CD4-positive, alpha-beta T cell treated with Interleukin-15 for 1 hour (primary cell): ENCODE data around the gene LY6G6D.

ENCODE experiments used
- DNase-seq: peaks from one replicate; pipeline ENCODE4 v3.0.0-alpha.2; 2020

Gene LY6G6D

DNA sequence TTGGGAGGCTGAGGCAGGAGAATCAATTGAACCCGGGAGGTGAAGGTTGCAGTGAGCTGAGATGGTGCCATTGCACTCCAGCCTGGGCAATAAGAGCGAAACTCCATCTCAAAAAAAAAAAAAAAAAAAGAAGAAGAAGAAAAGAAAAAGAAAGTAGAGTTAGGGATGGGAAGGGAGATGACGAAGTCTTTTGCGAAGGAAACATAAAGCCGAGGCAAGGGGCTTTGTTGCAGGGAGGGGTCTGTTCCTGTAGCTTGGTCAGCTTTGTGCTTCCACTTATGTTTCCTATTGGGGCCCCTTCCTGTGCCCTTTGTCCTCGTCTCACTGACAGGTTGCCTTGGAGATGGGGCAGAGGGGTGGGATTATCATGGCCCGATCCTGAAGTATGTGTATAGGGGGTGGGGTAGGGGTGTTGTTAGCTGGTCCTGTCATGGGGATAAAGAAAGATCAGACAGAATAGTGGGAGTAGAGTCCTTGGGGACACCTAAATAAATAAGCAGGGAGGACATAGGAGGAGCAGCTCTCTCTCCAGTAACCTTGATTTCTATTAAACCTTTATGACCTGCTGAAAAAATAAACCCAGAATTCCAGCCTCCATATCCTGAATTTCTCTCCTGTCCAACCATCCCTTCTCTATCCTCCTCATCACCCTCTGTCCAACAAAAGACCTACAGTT lies 22.3 kb downstream of the LY6G6D start:
- DNase-seq, result no peak

DNA sequence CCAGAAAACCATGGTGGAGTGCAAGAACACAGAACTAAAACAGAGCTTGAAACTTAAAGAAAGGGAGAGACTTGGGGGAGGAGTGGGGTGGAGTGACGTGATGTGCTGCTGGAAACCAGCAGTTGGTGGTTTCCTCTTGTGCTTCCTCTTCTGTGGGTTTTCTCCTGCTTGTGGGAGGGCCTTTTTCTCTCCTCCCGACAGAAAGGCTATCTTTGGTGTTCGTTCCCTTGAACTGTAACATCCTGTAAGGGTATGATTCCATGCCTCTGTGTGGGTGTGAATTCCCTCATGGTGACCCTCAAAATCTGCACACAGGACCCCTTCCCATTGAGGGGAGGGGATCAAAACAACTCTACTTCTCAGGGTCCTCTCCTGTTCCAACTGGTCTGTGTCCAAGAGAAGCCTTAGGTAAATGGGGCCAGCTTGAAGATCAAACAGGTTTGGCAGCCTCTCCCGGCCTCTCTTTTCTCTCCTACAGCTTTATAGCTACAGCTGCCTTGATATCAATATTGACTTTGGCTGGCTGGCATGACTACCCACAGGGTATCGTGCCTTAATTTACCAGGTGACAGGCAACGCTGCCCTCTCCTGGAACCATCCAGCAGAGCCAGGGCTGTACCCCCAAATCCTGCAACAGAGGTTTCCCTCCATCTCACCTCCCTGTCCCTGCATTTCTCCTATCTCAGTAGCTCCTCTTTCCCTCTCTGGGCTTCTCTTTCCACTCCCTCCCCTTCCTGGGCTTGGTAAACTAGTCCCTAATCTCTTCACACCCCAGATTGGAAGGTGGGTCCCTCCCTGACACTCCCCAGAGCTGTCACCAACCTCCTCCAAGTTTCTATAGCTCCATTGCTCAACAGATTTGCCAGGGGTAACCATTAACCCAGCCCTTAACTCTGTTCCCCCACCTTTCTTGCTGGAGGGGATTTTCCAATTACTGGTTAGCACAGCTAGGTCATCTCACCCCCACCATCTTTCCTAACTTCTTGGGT lies 23.1 kb downstream of the LY6G6D start:
- peak; percentile 82 for DNase-seq

DNA sequence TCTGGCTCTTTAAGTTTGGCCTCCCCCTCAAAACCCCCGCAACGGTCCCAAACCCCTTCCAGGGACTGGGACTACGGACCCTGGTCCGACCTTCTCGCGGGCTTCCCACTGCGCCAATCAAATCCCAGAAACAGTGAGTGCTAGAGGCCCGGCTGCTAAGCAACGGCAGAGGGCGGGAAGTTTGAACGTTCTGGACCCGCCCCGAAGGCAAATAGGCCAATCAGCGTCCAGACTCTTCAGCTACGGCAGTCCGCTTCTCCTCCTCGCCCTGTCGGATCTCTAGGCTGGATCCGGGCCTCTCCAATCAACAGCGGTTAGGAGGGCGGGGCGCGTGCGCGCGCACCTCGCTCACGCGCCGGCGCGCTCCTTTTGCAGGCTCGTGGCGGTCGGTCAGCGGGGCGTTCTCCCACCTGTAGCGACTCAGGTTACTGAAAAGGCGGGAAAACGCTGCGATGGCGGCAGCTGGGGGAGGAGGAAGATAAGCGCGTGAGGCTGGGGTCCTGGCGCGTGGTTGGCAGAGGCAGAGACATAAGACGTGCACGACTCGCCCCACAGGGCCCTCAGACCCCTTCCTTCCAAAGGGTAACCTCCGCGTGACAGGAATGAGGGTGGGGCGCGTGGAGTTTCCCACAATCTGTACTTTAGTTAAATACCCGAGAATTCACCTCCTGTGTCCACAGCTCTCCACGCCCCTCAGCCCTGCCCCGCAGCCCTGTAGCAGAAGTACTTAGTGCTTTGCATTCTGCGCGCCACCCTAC lies 24.7 kb downstream of the LY6G6D start, which contains the start of gene MSH5:
Gene MSH5, plus strand, starts transcription at position 367 of the 758 bp plus-strand sequence. CDS start 462 bp downstream, outside the sequence.
- peak; percentile 98 for DNase-seq

DNA sequence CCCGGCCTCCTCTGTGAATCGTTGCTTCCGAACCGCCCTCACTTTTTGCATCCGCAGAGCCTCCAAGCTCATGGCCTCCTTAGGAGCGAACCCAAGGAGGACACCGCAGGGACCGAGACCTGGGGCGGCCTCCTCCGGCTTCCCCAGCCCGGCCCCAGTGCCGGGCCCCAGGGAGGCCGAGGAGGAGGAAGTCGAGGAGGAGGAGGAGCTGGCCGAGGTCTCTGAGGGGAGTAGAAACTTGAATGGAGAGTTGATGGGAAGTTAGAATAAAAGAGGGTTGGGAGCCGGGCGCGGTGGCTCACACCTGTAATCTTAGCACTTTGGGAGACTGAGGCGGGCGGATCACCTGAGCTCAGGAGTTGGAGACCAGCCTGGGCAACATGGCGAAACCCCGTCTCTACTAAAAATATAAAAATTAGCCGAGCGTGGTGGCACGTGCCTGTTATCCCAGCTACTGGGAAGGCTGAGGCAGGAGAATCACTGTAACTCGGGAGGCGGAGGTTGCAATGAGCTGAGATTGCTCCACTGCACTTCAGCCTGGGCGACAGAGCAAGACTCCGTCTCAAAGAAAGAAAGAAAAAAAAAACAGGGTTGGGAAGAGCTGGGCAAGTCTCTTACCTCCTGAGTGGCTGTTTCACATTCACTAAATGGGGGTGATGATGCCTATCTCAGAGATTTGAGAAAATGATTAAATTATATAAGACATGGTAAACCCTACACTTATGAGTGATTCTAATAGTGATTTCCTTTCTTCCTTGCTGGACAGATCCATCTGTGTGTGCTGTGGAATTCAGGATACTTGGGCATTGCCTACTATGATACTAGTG lies 25.5 kb downstream of the LY6G6D start:
- DNase-seq, result no peak

DNA sequence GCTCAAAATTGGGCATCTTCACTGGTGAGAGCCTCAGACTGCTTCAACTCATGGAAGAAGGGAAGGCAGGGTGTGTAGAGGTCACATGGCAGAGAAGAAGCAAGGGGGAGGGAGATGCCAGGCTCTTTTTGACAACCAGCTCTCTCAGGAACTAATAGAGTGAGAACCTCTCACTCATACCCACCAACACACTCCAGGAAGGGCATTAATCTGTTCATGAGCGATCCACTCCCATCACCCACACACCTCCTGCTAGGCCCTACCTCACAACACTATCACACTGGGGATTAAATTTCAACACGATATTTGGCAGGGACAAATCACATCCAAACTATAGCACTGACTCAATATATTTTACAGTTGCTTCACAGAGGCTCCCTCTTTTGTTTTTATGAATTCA lies 26.7 kb downstream of the LY6G6D start:
- no peak for DNase-seq

DNA sequence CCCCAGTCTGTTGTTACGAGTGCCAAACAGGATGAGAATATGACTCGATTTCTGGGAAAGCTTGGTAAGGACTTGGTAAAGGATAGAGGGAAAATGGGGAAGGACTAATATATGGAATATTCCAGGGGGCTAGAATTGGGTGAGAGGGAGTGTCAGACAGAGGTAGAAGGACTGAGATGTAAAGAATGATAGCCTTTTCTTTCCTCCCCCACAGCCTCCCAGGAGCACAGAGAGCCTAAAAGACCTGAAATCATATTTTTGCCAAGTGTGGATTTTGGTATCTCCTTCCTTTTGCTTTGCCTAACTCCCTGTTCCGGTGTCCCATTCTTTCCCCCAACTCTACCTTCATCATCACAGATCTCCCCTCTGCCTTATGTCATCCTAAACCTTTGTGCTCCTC lies 27.7 kb downstream of the LY6G6D start:
- DNase-seq, result no peak

DNA sequence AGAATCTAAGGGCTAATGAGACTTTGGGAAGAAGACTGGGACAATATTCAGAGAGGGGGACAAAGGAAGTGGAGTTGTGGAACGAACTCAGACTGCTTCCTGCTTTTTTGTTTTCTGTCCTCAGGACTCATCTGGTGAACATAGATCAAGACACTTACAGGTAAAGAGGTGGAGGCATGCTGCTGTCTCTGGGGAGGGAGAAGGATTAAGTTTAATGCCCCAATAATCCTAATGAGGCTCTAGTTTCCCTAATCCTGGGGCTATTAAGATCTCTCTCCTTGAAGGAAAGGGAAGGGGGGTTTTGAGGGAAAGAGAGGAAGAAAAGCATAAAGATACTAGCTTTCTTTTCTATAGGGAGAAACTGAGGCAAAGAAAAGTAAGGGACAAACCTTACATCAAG lies 29.3 kb downstream of the LY6G6D start:
- no peak for DNase-seq

DNA sequence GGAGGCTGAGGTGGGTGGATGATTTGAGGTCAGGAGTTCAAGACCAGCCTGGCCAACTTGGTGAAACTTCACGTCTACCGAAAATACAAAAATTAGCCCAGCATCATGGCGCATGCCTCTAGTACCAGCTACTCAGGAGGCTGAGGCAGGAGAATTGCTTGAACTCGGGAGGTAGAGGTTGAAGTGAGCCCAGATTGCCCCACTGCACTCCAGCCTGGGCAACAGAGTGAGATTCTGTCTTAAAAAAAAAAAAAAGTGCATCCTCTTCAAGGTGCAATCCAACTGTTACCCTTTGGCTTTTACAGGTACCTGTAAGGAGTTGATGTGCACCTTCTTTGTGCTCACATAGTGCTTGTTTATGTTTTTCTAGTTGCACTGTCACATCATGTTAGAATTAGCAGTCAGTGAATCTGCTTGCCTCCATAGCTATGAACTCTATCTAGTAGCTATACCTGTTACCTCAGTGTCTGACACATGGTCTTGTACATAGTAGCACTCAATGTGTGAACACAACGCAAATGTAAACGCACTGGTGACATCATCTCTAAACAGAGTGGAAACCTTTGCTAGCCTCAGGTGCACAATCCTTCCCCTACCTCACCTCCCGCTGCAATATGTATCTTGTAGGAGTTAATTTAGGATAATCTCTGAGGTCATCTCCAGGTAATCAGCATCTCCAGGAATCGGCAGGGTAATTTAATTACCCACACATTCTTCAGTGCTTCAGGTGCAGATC lies 34.3 kb downstream of the LY6G6D start:
- DNase-seq, result no peak

DNA sequence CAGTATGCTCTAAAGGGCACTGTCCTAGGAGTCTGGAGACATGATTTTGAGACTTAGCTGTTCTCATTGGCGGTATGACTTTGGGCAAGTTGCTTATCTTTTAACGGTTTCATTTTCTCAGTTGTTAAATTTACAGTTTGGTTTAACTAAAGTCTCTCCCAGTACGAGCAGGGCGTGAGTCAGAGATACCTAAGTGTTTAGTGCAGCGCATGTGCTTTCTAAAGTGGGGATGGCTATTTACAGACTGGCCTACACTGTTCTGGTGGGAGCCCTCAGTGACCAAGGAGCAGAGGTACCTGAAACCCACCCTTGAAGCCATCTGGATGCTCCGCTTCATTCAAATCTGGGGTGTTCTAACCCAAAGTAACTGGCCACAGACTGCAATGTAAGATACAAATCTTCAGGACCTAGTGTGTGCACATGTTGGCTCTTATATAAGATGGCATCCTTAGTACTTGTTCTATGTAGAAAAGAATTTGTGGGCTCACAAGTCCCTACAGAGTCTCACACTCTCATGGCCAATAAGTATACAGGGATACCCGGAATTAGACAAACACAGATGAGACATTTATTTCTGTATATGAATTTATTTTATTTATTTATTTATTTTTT lies 35.4 kb downstream of the LY6G6D start:
- DNase-seq, result no peak

DNA sequence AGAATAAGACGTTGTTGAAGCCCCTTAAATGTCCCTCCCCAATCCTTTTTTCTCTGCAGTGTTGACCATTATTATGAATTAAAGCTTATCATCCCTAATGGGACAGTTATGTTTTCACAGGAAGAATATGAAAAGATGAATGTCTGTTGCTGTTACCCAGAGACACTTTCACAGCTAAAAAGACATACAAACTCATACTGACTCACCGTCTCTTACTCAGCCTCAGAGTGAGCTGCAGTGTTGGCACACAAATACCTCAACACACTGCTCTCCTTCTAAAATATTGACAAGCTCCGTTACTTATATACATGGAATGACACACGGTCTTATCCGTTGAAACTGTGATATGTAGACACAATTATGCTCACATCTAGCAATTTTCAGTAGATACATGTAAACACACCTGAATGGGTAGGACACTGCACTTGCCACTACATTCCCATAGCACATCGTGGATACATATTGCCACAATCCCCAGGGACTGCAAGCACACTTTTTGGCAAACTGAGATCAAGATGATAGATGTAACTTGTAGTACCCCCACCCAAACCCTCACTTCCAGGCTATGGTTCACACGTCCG lies 37.7 kb downstream of the LY6G6D start:
- DNase-seq, result no peak

DNA sequence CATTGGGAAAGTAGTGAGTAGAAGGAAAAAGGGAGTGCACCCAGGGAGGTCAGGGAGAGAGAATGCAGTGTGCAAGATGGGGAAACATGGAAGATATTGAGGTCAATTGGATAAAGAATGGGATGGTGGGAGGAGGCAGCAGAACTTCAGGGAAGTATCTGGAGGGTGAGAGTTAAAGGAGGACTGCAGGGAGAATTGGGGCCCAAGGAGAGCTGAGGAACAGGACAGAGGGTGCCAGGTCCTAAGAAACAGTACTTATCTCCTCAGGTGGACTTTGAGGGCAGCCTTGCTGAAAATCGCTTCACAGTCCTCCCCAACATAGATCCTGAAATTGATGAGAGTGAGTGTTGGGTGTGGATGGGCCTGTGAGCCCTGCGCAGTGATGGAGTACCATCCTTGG lies 43.1 kb downstream of the LY6G6D start:
- no peak for DNase-seq

DNA sequence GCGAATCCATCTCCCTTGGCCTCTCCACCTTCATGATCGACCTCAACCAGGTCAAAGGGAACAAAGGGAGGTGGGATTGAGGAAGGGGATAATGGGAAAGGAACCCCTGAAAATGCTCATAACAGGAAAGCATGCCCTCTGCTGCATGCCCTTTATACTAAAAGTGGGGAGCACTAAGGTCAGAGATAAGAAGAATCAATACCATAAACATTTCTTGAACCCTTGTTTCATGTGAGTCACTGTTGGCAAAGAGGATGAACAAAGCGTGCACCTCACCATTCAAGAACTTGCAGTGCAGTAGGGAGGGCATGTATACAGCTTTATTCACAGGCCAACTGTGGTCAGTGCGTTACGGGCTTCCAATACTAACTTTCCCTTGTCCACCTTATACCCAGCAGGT lies 45.6 kb downstream of the LY6G6D start:
- no peak for DNase-seq

DNA sequence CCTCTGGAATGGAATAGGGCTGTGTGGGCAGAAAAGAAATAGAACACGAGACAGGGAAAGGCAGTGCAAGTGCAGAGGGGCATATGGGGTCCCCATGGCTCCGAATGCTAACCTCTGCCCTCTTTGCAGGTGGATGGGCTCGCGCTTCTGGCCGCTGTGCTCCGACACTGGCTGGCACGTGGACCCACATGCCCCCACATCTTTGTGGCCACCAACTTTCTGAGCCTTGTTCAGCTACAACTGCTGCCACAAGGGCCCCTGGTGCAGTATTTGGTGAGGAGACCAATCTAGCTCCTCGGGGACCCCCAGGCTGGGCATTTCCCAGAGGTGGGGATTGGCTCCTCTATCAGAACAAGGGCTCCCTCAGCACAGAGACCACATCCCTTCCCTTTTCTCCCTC lies 46.2 kb downstream of the LY6G6D start:
- no peak for DNase-seq

DNA sequence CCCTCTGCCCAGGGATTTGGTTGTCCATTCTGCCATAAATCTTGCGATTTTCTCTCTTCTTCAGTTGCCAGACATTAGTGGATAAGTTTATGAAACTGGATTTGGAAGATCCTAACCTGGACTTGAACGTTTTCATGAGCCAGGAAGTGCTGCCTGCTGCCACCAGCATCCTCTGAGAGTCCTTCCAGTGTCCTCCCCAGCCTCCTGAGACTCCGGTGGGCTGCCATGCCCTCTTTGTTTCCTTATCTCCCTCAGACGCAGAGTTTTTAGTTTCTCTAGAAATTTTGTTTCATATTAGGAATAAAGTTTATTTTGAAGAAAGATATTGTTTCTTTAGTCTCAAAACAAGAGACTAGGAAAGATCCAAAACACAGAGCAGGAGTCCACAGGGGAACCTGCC lies 47.2 kb downstream of the LY6G6D start, which contains the start of gene SAPCD1:
Gene SAPCD1, plus strand, starts transcription at position 301 of the 400 bp plus-strand sequence. CDS start 399 bp downstream, outside the sequence.
- DNase-seq, result no peak

DNA sequence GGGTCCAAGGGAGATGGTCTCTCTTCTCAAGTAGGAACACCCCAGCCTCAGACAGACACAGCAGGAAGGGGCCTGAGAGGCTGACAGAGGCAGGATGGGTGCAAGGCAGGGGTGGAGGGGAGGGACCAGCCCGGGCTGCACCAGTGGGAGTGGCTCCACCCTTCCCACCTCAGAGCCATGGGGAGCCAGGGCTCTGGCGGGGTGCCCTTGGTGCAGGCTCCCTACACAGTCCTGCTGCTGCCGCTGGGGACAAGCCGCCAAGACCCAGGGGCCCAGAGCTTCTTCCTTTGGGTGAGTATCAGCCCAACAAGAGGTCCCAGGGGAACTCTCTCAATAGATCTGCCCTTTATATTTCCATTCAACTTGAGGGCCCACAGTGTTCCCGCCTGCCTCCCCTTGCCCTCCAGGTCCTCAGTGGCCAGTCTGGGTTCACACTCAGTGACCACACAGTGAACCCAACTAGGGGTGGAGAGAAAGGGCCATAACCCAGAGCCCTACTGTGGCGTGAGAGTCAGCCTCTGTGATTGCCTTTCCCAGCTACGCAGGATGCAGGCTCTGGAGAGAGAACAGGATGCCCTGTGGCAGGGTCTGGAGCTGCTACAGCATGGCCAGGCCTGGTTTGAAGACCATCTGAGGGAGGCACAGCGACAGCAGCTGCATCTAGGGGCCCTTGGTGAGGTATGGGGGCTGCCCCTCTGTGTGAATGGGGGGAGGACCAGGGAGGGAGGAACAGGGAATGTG lies 47.9 kb downstream of the LY6G6D start:
- no peak for DNase-seq

DNA sequence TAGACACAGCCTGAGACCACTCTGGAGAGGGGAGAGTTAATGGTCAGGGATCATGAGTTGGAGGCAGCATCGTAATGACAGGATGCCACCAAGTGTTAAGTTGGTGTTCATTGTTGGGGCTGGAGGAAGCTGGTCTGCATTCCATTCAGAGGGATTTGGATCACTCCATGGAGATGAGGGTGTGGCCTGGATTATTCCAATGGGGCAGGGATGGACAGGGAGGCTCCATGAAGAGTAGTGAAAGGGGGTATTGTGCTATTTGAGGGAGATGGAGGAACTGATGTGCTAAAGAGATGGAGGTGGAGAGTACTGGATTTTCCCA lies 48.4 kb downstream of the LY6G6D start:
- DNase-seq, result no peak

DNA sequence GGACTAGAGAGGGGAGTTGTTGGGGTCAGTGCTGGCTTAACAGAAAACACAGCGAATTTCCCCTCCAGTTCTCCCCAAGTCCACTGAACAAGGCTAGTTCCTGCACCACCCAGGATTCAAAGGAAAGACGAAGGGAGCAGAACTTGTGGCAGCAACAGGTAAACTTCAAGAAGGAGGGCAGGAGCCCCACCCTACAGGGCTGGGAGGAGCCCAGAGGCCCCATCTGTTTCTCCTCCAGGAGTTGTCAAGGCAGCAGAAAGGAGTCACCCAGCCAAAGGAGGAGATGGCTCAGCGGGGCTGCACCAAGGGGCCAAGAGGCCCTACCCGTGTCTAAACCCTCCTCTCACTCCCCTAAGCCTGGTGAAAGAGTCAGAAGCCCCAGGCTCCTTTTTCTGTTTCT lies 49.0 kb downstream of the LY6G6D start:
- no peak for DNase-seq

DNA sequence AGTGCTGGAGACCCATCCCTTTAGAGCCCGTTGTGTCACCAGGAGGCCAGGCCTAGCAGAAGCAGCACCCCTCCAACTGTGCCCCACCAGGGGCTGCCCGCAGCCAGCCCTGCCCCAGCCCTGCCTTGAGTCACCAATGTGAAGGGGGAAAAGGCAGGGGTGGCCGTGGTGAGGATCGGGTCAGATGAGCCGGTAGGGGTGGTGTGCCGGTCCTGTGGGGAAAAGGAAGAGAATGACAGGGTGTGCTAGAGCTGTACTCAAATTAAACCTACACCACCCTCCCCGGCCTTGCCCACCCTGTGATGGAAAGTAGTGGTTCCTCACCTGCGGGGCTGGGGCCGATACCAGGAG lies 50.4 kb downstream of the LY6G6D start:
- DNase-seq, result no peak

DNA sequence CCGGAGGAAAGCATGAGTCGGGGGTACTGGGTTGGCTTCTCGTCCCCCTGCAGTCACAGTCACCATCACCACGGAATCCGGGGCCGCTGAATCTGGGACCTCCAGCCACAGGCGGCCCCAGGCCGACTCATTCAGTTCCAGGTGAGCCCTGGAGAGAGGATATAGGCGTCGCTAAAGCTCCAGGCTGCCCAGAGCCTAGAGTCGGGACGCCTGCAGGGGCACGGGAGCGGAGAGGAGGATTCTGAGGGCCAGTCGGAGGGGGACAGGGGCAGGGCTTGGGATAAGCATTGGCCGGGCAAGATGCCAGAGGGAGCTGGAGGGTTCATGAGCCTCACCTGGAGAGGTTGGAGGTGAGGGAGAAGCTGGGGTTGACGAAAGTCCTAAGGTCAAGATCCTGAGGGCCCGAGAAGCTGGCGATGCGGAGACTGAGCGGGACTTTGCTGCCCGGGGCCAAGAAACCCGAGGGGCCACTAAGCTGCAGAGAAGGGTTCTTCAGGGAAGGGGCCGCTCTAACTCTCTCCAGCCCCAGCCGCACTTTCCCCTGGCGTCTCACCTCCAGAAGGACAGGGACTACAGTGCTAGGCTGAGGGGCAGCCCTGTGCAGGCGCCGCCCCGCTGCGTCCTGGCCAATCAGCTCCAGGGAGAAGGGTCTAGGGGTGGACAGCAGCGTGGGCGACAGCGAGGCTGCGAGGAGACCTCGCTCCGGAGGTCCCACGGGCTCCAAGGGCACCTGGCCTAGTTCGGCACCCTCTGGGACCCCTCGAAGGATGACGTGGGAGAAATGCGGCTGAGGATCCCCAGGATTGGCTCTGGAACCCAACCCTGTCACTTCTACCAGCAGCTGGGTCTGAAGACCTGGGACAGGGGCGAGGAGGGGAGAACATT lies 51.0 kb downstream of the LY6G6D start:
- DNase-seq, result no peak
